HG03521 (cell line): ENCODE results near the gene SLC15A5.

Experiments used
- ATAC-seq: cut with Tn5 transposase; IDR thresholded peaks from one replicate; pipeline ENCODE4 v1.9.1; 2021; ENCODE audit warnings: mild to moderate bottlenecking, moderate library complexity; ENCODE audit not compliant: unreplicated experiment

SLC15A5 gene

GRCh38 chr12:16183541-16183940, 93.9 kb downstream of the SLC15A5 start:
- no peak for ATAC-seq

GRCh38 chr12:16175840-16176239, 101.6 kb downstream of the SLC15A5 start:
- ATAC-seq = no peak

GRCh38 chr12:16174282-16174681, 103.2 kb downstream of the SLC15A5 start:
- no peak for ATAC-seq

GRCh38 chr12:16171348-16171747, 106.1 kb downstream of the SLC15A5 start:
- ATAC-seq = no peak

- ATAC-seq = no peak
These were observed 109.4 kb downstream of the SLC15A5 start for GRCh38 chr12:16168078-16168477.

- ATAC-seq = no peak
These were observed 110.7 kb downstream of the SLC15A5 start for GRCh38 chr12:16166563-16167470.

- no peak for ATAC-seq
These were observed 112.0 kb downstream of the SLC15A5 start for GRCh38 chr12:16165506-16165905.

- no peak for ATAC-seq
These were observed 113.6 kb downstream of the SLC15A5 start for GRCh38 chr12:16163901-16164300.

GRCh38 chr12:16163146-16163545, 114.3 kb downstream of the SLC15A5 start:
- ATAC-seq = no peak

- ATAC-seq = no peak
These were observed 117.9 kb downstream of the SLC15A5 start for GRCh38 chr12:16159571-16159970.

- ATAC-seq = no peak
These were observed 119.4 kb downstream of the SLC15A5 start for GRCh38 chr12:16158050-16158449.

GRCh38 chr12:16155938-16156337, 121.5 kb downstream of the SLC15A5 start:
- no peak for ATAC-seq

GRCh38 chr12:16154990-16155389, 122.5 kb downstream of the SLC15A5 start:
- ATAC-seq = no peak

GRCh38 chr12:16152885-16153673, 124.4 kb downstream of the SLC15A5 start:
- ATAC-seq = no peak

GRCh38 chr12:16150276-16150675, 127.2 kb downstream of the SLC15A5 start:
- no peak for ATAC-seq

- ATAC-seq = no peak
These were observed 128.5 kb downstream of the SLC15A5 start for GRCh38 chr12:16148938-16149337.
